GM10266 (cell line): ENCODE results near the gene BRD3OS.
"Not testable (repeated sequence)": the region's sequence is repeated elsewhere in the genome, so short reads cannot be mapped to it uniquely, and the experiment has no call there.

Experiments used
- DNase-seq: peaks from one replicate; pipeline ENCODE4 v3.0.0; 2012; ENCODE audit errors: extremely low spot score
- TF ChIP-seq, protein P1 (sequence below): IDR thresholded peaks from 2 replicates; pipeline ENCODE4 v1.5.1; 2012; ENCODE audit warnings: mild to moderate bottlenecking, low read depth; ENCODE audit not compliant: control insufficient read depth, insufficient read depth; ENCODE audit errors: missing control alignments

The BRD3OS gene

DNA sequence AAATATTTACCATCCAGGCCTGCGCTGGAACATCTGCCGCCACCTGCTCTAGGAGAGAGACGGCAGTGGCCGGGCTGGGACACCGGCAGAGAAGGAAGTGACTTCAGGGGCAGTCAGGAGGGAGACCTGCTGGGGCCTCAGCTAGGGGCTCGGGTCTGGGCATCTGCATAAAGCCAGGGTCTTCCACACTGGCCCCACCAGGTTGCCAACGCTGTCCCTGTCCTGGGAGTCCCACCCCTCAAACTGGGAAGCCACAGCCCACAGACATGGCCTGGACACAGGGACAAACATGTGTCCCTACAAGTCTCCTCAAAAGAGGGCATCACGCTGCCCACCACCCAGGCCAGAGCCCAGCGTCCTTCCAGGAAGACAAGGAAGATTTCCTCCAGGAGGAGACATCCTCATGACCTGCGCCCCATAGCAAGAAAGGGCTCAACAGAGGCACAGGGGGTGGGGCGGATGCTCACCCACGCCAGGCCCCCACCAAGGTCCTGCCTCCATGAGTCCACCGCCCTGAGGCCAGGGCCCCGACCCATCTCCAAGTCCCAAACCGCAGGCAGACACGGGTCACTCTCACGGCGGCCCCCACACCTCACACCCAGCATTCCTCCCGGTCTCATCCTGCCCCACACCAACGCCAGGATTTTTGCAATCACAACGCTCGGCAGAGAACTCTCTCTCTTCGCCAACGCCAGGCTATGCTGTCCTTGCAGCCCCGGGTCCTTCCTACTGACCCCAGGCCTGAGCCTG is 42.1 kb upstream of the BRD3OS start:
- TF ChIP-seq, protein P1, sequence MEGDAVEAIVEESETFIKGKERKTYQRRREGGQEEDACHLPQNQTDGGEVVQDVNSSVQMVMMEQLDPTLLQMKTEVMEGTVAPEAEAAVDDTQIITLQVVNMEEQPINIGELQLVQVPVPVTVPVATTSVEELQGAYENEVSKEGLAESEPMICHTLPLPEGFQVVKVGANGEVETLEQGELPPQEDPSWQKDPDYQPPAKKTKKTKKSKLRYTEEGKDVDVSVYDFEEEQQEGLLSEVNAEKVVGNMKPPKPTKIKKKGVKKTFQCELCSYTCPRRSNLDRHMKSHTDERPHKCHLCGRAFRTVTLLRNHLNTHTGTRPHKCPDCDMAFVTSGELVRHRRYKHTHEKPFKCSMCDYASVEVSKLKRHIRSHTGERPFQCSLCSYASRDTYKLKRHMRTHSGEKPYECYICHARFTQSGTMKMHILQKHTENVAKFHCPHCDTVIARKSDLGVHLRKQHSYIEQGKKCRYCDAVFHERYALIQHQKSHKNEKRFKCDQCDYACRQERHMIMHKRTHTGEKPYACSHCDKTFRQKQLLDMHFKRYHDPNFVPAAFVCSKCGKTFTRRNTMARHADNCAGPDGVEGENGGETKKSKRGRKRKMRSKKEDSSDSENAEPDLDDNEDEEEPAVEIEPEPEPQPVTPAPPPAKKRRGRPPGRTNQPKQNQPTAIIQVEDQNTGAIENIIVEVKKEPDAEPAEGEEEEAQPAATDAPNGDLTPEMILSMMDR: no peak
- no peak for DNase-seq

DNA sequence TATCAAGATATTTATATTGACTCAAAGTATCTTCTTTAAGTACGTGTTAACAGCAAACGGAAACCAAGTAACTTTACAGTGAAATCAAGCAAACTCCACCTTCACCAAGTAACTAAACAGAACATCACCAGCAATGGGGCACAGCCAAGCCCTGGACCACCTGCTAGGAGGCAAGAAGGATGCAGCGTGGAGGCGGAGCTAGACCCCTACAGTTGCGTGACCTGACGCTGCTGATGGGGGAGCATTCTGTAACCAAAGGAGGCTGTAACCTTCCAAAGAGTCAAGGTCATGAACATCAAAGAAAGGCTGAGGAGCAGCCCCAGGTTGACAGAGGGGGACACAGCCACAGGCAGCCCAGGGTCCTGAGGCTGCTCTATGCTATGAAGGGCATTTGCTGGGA is 39.2 kb upstream of the BRD3OS start:
- TF ChIP-seq, protein P1: no peak
- DNase-seq: no peak

DNA sequence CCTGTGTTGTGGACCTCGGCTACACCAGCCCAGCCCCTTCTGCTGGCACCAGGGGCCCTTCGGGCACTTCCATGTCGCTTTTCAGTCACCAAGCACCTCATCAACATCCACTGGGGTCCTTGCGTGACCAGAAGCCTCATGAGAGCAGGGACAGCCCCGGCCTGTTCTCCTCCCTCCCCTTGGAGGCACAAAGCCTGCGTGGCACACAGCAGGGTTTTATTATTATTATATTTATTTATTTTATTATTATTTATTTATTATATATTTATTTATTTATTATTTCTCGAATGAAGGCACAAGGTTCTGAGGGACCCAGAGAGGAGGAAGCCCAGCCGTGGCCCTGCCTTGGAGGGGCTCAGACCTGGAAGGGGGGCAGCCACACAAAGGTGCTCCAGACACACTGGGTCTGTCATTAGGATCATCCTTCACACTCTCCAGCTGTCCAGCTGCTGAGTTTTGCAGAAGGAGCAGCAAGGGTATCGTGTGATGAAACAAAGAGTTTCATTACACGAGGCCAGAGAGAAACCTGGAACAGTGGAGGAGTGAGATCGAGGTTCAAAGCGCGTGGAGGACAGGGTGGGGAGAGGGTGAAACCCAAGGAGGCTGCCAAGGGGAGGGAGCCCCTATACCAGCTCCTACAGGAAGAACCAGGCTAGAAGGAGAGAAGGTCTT is 38.4 kb upstream of the BRD3OS start:
- no peak for DNase-seq
- TF ChIP-seq, protein P1: no peak

DNA sequence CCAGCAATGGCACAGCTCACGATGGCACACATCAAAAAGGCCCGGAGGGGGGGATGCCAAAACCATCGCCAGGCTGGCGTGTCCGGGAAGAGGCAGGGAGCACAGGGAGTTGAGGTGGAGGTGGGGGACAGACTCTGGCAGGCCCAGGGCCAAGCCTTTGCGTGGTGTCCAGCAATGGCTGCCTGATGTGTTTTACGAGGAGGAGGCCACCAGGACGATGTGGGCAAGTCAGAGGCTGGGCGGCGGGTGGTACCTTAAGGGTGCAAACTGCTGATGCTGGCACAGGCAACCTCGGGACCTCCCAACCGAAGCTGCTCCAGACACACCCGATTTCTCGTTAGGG is 37.9 kb upstream of the BRD3OS start:
- DNase-seq: no peak
- TF ChIP-seq, protein P1: no peak

DNA sequence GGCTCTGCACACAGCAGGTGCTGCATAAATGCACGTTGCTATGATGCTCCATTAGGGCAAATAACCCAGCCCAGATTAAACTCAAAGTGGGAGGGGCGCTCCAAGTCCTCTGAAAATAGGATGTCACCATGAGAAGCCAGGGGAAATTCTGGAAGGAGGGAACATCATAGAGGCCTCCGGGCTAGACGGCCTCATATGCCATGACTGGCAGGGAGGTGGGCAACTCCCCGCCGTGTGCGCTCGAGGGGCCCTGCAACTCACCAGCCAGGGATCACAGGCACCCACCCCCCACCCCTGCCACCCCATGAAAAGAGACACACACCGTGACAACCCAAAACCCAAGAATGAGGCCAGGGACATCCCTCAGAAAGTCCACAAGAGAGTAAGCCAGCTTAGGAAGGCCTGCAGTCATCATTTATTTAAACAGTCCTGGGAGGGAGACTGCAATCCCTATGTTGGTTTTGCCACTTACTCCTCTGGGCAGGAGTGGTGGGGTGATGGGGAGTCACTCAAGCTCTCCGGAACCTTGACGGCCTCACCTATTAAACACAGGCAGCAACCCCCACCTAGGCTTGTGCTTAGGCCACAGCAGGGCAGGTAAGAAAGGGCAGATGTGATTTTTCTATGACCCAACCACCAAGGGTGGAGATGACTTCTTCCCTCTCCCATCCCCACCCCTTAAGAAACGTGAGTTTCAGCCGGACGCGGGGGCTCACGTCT is 37.2 kb upstream of the BRD3OS start:
- TF ChIP-seq, protein P1: no peak
- no peak for DNase-seq

DNA sequence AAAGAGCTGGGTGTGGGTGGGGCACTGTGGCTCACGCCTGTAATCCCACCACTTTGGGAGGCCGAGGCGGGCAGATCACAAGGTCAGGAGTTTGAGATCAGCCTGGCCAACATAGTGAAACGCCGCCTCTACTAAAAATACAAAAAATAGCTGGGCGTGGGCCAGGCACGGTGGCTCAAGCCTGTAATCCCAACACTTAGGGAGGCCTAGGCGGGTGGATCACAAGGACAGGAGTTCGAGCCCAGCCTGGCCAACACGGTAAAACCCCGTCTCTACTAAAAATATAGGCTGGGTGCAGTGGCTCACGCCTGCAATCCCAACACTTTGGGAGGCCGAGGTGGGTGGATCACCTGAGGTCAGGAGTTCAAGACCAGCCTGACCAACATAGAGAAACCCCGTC is 36.5 kb upstream of the BRD3OS start:
- not testable (repeated sequence) for DNase-seq

DNA sequence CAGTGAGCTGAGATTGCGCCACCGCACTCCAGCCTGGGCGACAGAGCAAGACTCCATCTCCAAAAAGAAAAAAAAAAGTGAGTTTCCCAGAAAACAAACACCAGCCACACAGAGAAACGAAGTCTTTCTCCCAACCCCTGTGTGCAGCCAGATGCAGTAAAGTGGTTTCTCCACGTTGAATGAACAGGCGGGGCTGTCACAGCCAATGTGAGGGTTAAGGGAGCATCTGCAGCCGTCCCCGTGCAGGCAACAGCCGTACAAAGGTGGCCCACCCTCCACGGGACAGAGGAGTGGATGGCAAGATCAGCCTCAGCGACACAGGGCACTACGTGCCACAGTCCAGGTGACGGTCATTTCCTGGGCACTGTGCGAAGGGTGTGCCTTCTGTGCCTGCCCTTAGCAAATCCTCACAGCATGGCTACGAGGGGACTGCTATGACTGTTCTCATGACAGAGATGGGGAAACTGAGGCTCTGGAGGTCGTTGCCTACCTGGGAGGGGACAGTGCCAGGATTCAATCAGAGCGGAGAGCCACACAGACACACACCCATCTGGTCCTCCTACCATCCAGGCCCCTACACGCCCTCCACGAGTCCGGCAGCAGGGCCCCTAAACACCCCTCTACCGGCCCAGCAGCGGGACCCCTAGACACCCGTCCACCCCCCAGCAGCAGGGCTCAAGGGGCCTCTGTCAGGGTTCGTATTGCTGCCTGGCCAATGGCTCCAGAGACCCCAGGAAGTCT is 35.5 kb upstream of the BRD3OS start:
- TF ChIP-seq, protein P1: no peak

More for the DNA sequence above, 35.5 kb upstream of the BRD3OS start:
- no peak for DNase-seq
